ENCODE results near the gene TCOF1.
A peak's percentile ranks its signal among the peaks of the same experiment; 100 is the strongest.

Gene TCOF1

DNA sequence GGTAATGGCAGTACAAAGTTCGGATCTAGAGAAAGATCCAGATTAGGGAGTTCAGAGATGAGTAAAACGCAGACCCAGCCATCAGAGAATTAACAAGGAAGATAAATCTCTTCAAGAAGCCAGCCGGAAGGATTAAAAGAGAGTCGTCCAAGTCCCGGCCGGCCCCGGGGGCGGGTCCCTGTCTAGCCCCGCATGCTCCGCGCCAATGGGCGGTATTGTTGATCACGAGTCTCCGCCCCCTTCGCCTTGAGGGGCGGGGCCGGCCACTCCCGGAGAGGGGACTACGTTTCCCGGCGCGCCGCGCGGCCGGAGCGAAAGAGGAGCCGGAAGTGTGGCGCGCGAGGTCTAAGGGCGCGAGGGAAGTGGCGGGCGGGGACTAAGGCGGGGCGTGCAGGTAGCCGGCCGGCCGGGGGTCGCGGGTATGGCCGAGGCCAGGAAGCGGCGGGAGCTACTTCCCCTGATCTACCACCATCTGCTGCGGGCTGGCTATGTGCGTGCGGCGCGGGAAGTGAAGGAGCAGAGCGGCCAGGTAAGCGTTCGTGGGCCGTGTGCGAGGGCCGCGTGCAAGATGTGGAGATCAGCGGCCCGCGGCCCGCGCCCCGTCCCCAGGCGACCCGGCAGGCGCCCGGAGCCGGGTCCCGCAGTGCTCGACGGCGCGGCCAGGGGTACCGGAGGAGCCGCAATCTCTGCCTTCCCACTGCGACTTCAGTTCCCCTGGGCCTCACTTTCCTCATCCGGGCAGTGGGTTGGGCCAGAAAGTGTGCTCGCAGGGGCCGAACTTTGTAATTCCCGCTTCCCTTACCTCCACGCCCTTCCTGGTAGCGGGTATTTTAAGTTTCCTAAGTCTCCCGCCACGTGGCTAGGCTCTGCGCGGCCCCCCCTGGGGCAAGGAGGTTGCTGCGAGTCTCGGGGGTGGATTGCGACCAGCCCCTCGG, at the start of gene TCOF1:
TCOF1 (plus strand) TSS at position 372 of the 935 bp plus-strand sequence; CDS start at position 422, 50 bp downstream.
- DNase-seq: peak; percentile 96

DNA sequence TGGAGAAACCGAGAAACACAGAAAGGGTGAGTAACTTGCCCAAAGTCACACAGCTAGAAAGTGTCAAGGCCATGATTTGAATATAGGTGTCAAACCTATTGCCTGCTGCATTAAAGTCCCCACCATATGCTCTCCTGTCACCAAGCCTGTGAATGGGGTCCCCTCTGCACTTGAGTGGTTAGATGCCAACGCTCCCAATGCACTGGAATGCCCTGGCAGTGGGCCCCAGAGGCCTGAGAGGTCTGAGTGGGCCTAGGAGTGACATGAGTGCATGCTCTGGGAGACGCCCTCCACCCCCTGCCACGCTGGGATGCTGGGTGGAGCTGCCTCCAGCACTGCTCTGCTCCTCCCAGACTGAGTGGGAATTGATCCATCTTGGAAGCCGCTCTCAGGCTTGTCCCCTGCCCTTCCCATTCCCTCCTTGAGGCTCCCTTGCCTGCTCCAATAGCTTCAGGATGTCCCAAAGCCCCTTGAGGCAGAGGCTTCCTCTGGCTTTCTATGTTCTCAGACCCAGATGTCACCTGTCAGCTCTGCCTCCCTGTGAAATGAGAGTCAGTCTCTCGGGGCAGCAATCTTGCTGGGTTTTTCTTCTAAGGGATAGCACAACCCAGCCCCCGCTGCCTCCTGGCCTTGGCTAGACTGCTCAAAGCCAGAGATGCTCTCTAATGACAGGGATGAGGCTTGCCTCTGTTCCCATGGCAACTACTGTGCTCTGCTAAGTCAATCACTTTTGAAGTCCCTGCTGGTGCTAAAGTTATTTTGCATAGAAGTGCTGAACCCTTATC, 48.2 kb upstream of the TCOF1 start:
- no peak for DNase-seq

GRCh38 chr5:150309886-150310239, 47.6 kb upstream of the TCOF1 start:
- no peak for DNase-seq

GRCh38 chr5:150310246-150310645, 47.3 kb upstream of the TCOF1 start:
- DNase-seq: no peak

DNA sequence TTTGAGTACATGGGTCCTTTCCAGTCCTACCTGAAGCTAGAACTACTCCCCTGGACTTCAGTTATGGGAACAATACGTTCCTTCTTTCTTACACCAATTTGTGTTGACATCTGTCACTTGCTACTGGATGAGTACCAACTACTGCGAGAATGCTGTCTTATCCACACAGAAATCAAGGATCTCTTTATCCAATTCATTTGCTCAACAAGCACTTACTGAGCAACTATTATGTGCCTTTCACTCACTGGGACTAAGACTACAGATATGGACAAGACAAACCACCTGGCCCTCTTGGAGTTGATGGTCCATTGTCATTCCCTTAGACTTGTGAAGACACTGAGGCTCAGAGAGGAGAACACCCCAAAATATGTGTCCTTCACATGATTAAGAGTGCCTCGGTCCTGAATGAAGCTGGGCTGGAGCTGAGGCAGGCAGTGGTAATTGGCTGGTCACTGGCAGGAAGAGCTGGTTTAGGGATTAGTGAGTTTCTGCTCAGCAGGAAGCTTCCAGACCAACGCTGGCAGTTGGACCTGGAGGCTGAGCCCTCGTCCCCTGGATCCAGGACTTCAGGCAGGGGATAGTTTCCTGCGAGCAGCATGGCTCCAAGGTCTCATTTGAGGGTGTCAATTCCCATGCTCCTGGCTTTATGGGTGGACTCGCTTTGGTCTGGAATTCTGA, 46.3 kb upstream of the TCOF1 start:
- no peak for DNase-seq

GRCh38 chr5:150312518-150312917, 45.0 kb upstream of the TCOF1 start:
- no peak for DNase-seq

DNA sequence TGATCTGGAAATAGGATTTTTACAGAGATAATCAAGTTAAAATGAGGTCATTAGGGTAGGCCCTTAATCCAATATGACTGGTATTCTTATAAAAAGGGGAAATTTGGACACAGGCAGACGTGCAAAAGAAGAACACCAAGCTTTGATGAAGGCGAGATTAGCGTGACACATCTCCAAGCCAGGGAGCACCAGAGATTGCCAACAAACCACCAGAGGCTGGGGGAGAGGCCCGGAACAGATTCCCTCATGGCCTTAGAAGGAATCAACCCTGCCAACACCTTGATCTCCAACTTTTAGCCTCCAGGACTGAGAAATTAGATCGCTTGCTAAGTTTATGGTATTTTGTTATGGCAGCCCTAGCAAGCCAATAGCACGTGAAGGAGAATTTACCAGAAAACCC, 44.0 kb upstream of the TCOF1 start:
- DNase-seq: no peak

DNA sequence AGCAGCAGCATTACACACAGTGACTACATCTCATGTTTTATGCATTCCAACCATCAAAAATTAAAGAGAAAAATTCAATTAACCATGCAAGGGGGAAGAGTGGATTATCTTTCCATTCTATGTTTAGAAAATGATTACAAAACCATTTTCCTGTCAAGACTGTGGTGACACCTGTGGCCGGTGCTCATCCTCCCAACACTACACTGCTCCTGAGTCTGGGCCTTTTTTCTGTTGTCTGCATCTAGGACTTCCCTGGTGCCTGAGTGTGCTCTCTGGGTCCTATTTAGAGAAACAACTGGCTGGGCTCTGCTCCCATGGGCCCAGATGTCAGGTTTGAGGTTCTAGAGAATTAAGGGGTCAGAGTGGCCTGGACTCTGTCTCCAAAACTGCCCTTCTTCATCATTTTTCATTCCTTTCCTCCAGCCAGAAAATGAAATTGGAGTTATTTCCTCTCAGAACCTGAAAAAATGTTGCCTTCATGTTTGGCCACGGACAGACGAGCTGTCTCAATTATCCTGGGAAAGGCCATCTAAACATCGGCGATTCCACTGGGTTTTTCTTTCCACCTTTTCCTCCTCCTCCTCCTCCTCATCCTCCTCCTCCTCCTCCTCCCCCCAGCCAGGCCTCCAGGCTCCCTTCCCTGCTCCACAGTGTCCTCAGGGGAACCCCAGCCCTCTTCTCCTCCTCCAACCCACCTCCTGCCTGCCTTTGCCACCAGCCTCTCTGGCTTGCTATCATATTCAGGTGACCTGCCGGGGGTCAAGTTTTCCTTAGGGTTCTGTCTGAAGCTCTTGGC, 43.4 kb upstream of the TCOF1 start:
- no peak for DNase-seq

GRCh38 chr5:150315245-150315644, 42.3 kb upstream of the TCOF1 start:
- no peak for DNase-seq

GRCh38 chr5:150316320-150316719, 41.2 kb upstream of the TCOF1 start:
- DNase-seq: no peak

- peak; percentile 99 for DNase-seq
Measured at GRCh38 chr5:150317048-150318003, 40.2 kb upstream of the TCOF1 start.

DNA sequence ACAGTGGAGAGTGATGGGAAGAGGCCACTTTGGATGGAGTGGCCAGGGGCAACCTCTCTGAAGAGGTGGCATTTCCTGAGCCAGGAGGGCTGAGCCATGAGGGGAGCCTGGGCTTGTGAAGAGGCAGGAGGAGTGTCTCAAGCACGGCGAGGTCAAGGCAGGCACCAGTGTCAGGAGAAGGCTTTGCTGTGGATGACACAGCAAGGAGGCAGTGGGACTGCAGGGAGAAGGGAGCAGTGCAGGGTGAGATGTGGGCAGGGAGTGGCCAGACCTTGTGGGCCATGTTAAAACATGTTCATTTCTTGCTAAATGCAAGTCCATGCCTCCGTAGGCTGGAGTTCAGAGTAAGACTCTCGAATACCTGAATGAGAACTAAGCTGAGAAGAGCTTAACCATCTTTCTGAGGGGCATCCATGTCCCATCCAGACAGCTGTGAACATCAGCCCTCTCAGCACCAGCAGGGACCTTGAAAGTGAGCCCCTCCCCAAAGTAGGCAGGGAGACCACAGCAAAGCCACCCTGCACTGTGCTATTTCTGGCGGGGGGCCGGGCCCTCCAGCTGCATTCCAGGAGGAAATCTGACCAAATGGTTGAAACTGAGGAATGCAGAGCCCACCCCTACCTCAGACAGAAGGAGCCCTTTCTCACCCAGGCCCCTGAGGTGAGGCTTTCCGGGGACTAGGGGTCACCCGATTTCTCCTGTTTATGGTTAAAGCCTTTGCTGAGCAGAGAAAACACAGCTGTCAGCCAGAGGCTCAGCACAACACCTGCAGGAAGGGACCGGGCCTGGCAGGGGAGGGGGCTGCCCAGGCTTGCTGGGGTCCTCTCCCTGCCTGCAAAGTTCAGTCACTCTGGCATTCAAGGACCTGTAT, 38.6 kb upstream of the TCOF1 start:
- no peak for DNase-seq

DNA sequence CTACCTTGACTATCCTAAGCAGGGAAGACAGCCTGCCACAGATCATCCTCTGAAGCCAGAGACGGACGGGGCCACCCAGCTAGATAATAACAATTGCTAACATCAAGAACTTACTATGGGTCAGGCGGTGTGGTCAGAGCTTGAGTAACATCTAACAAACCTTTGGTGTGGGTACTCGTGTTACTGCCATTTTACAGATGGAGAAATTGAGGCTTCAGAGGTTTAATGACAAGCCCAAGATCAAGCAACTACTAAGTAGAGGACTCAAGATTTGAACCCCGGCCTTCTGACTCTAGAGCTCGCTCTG, 38.1 kb upstream of the TCOF1 start:
- no peak for DNase-seq

DNA sequence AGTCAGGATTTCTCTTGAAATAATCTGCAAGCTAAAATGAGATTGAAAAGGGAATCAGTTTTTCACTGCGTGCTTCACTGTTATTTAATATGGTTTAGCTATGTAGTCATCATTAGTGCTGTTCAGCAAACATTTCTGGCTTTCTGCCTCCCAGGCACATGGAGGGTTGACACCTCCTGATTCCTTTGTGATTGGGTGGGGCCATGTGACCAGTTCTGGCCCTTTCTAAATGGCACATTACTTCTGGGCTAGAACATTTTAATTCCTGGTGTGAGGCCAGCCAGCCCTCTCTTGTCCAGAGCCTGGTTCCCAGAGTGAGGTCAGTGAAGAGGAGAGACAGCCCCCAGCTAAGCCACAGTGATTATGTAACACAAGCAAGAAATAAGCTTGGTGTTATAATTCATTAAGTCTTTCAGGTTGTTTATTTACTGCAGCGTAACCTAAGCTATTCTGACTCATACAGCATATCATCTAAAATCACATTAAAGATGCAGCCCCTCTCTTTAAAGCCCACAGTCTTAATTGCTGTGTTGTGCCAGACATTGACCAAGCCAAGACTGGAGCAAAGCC, 37.4 kb upstream of the TCOF1 start:
- DNase-seq: peak; percentile 91

GRCh38 chr5:150321211-150321610, 36.3 kb upstream of the TCOF1 start:
- no peak for DNase-seq

DNA sequence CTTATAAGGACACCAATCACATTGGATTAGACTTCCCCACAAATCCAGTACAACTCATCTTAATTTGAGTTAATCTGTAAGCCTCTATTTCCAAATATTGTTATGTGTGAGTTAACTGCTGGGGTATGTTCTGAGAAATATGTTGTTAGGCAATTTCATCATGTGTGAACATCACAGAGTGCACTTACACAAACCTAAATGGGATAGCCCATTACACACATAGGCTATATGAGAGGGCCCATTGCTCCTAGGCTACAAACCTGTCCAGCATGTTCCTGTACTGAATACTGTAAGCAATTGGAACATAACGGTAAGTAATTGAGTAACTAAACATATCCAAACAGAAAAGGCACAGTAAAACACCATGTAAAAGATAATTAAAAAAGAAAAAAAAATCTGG, 35.7 kb upstream of the TCOF1 start:
- DNase-seq: no peak

DNA sequence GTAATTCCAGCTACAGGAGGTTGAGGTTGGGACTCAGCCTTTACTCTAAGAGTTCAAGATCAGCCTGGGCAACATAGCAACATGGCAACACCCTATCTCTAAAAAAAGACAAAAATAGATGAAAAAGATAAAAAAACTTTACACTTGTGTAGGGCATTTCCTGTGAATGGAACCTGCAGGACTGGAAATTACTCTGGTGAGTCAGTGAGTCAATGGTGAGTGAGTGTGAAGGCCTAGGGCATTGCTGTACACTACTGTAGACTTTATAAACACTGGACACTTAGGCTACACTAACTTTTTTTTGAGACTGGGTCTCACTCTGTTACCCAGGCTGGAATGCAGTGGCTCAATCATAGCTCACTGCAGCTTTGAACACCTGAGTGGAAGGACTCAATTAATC, 35.3 kb upstream of the TCOF1 start:
- DNase-seq: peak; percentile 84

DNA sequence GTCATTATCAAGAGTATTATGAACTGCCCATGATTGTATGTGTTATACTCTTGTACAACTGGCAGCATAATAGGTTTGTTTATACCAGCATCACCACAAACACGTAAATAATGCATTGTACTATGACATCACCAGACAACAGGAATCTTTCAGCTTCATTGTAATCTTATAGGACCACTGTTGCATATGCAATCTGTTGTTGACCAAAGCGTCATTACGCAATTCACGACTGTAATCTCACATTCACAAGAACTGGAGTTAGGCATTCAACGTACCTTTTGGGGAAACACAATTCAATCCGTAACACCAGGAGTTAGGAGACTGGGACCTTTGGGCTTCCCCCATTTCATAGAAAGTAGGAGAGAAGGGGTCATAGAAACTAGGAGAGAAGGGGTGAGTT, 34.4 kb upstream of the TCOF1 start:
- no peak for DNase-seq

DNA sequence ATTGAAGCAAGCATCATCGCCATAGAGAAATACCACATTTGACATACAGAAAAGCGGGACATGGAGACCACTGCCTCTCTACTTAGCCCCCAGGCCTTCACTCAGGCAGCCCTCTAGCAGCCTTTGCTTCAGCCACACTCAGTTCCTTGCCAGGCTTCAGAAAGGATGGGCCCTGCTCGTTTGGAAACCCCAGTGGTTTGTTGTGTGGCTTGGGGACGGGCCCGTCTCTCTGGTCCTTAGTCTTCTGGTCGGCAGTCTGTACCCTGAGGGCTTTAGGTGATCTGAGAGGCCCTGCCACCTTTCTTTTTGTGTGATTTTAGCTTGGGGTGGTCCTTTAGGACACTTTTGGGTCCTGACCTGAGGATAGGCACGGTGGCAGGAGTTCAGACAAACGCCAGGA, 33.7 kb upstream of the TCOF1 start:
- no peak for DNase-seq

DNA sequence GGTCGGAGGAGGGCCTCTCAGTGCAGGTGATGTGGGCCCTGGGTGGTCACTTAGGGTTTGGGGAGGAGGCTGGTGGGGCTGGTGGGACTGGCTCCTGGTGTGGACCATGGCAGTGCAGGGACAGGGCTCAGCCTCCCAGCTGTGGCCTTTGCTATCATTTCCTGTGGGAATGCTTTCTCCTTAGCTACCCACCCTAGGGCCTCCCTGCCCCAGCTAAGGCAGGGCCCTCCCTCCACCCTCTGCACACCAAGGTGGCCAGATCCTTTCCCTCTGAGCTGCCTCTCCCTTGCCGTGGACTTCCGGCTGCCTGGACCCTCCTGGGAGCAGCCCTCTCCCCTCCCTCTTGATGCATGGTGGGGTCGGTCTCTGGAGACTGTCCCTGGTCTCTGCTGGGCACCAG, 32.1 kb upstream of the TCOF1 start:
- DNase-seq: no peak
